SK-N-SH treated with all-trans-retinoic acid at 6 μM for 48 hours (cell line): ENCODE measurements around the gene C17orf113.

Experiments
- ARNTL ChIP-seq: fragments of 450-650 bp; formaldehyde crosslinking; IDR thresholded peaks from 2 replicates; pipeline ENCODE4 v1.5.0; 2020; ENCODE audit warnings: low read depth, mild to moderate bottlenecking, moderate library complexity, borderline replicate concordance
- CSRNP3 ChIP-seq: fragments of 250-450 bp; sonication (Bioruptor Pico); IDR thresholded peaks from 2 replicates; pipeline ENCODE4 v1.5.1; 2021; ENCODE audit warnings: mild to moderate bottlenecking, moderate library complexity
- GLIS3 ChIP-seq: fragments of 250-450 bp; sonication (Bioruptor Pico); IDR thresholded peaks from 2 replicates; pipeline ENCODE4 v1.5.0; 2020; ENCODE audit warnings: mild to moderate bottlenecking, moderate library complexity
- ISL1 ChIP-seq: fragments of 250-450 bp; sonication (Bioruptor Pico); IDR thresholded peaks from 2 replicates; pipeline ENCODE4 v2.1.2; 2022; ENCODE audit warnings: mild to moderate bottlenecking, moderate library complexity
- OSR1 ChIP-seq: fragments of 250-450 bp; sonication (Bioruptor Pico); IDR thresholded peaks from 2 replicates; pipeline ENCODE4 v1.8.0; 2022; ENCODE audit warnings: moderate library complexity, mild to moderate bottlenecking, inconsistent platforms
- PATZ1 ChIP-seq: fragments of 250-450 bp; sonication (Bioruptor Pico); IDR thresholded peaks from 2 replicates; pipeline ENCODE4 v1.8.0; 2020; ENCODE audit warnings: mild to moderate bottlenecking, moderate library complexity, borderline replicate concordance
- RARB ChIP-seq: fragments of 250-450 bp; sonication (Bioruptor Pico); IDR thresholded peaks from 2 replicates; pipeline ENCODE4 v1.8.0; 2021; ENCODE audit warnings: mild to moderate bottlenecking, moderate library complexity
- SNAI2 ChIP-seq: fragments of 250-450 bp; sonication (Bioruptor Pico); IDR thresholded peaks from 2 replicates; pipeline ENCODE4 v1.5.0; 2020; ENCODE audit warnings: mild to moderate bottlenecking, moderate library complexity
- ZFP3 ChIP-seq: fragments of 250-450 bp; sonication (Bioruptor Pico); IDR thresholded peaks from 2 replicates; pipeline ENCODE4 v1.5.0; 2020; ENCODE audit warnings: mild to moderate bottlenecking, moderate library complexity
- ZFP30 ChIP-seq: fragments of 450-650 bp; formaldehyde crosslinking; IDR thresholded peaks from 2 replicates; pipeline ENCODE4 v1.5.0; 2022; ENCODE audit warnings: mild to moderate bottlenecking, moderate library complexity
- ZNF565 ChIP-seq: fragments of 450-650 bp; formaldehyde crosslinking; conservative IDR thresholded peaks from 2 replicates; pipeline ENCODE4 v1.5.0; 2020; ENCODE audit warnings: low read depth, mild to moderate bottlenecking, moderate library complexity
- ZNF8 ChIP-seq: fragments of 450-650 bp; formaldehyde crosslinking; IDR thresholded peaks from 2 replicates; pipeline ENCODE4 v1.5.0; 2020; ENCODE audit warnings: mild to moderate bottlenecking, moderate library complexity
- TF ChIP-seq, protein P1 (sequence below): fragments of 250-450 bp; sonication (Bioruptor Pico); IDR thresholded peaks from 2 replicates; pipeline ENCODE4 v1.5.1; 2020; ENCODE audit warnings: low read depth, mild to moderate bottlenecking, moderate library complexity

DNA sequence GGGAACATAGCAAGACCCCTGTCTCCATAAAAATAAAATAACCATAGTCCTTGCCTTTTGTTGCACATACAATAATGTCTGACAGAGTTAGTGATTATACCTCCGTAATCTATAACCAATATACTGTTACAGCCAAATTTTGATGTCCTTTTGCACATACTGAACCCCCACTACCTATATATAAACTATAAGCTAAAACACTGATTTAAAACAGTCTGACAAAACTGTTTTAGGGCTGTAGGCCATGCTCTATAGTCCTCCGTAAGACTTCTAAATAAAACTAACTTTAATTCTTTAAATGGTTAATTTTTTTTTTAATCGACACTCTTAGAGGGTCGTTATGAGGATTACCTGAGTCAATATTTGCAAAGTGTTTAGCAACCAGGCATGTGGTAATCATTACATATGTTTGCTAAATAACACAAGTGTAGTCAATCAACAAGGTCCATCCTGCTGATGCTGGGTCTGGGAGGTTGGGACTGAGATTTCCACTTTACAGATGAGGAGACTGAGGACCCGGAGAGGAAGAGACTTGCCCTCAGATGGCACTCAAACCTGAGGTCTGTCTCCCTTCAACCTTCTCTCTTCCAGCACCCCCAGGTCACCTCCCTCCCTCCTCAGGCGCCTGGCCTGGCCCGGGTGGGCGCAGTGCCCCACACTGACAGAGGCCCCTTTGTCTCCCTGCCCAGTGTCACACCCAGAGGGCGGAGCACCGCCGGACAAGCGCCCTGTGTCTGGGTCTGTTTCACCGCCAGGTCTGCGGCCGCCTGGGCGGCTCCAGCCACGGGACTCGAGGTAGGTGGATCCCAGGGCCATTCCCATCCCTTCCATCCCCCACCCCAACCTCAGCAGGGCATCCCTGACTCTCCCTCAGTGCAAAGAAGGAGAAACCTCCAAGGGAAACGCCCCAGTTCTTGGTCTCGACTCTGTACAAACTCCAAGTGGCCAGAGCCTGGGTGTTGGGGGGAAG is 37.6 kb upstream of the C17orf113 start:
- no peak for TF ChIP-seq ZFP3 (CRISPR knock-in tag)
- TF ChIP-seq PATZ1 (CRISPR knock-in tag) = no peak
- TF ChIP-seq GLIS3 (CRISPR knock-in tag) = no peak
- TF ChIP-seq ARNTL (CRISPR knock-in tag) = no peak
- TF ChIP-seq ZFP30 (CRISPR knock-in tag) = no peak
- TF ChIP-seq, protein P1, sequence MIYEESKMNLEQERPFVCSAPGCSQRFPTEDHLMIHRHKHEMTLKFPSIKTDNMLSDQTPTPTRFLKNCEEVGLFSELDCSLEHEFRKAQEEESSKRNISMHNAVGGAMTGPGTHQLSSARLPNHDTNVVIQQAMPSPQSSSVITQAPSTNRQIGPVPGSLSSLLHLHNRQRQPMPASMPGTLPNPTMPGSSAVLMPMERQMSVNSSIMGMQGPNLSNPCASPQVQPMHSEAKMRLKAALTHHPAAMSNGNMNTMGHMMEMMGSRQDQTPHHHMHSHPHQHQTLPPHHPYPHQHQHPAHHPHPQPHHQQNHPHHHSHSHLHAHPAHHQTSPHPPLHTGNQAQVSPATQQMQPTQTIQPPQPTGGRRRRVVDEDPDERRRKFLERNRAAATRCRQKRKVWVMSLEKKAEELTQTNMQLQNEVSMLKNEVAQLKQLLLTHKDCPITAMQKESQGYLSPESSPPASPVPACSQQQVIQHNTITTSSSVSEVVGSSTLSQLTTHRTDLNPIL (CRISPR knock-in tag) = no peak
- TF ChIP-seq SNAI2 (CRISPR knock-in tag) = no peak
- TF ChIP-seq RARB (CRISPR knock-in tag) = no peak
- TF ChIP-seq ZNF565 = no peak
- no peak for TF ChIP-seq ZNF8 (CRISPR knock-in tag)
- no peak for TF ChIP-seq ISL1
- TF ChIP-seq CSRNP3 (CRISPR knock-in tag) = no peak
- TF ChIP-seq OSR1 (CRISPR knock-in tag) = no peak
